HG03558 (cell line): ENCODE measurements around the gene NUTM1.
"Not testable (repeated sequence)": the region's sequence is repeated elsewhere in the genome, so short reads cannot be mapped to it uniquely, and the experiment has no call there.

Source experiments
- ATAC-seq: cut with Tn5 transposase; IDR thresholded peaks from one replicate; pipeline ENCODE4 v1.9.1; 2021; ENCODE audit warnings: moderate number of reproducible peaks; ENCODE audit not compliant: unreplicated experiment; ENCODE audit errors: extremely low read depth

Gene NUTM1

GRCh38 chr15:34397637-34398259 lies 54.6 kb downstream of the NUTM1 start:
- not testable (repeated sequence) for ATAC-seq

- ATAC-seq, result not testable (repeated sequence)
Observed at GRCh38 chr15:34403160-34403598, 60.1 kb downstream of the NUTM1 start.

- not testable (repeated sequence) for ATAC-seq
Observed at GRCh38 chr15:34403899-34404298, 60.8 kb downstream of the NUTM1 start.
